ENCODE measurements around the gene KCTD10.
"Not testable (repeated sequence)": the region's sequence is repeated elsewhere in the genome, so short reads cannot be mapped to it uniquely, and the experiment has no call there.

DNA sequence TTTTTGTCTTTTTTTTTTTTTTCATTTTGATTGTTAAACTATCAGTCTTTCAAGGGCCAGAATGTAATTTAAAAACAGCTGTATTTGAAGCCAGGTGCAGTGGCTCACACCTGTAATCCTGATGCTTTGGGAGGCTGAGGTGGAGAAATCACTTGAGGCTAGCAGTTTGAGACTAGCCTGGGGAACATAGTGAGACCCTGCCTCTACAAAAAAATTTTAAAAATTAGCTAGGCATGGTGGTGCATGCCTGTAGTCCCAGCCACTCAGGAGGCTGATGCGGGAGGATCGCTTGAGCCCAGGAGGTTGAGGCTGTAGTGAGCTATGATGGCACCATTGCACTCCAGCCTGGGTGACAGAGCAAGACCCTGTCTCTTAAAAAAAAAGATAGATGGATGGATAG is 72.3 kb downstream of the KCTD10 start:
- TF ChIP-seq, protein P1, sequence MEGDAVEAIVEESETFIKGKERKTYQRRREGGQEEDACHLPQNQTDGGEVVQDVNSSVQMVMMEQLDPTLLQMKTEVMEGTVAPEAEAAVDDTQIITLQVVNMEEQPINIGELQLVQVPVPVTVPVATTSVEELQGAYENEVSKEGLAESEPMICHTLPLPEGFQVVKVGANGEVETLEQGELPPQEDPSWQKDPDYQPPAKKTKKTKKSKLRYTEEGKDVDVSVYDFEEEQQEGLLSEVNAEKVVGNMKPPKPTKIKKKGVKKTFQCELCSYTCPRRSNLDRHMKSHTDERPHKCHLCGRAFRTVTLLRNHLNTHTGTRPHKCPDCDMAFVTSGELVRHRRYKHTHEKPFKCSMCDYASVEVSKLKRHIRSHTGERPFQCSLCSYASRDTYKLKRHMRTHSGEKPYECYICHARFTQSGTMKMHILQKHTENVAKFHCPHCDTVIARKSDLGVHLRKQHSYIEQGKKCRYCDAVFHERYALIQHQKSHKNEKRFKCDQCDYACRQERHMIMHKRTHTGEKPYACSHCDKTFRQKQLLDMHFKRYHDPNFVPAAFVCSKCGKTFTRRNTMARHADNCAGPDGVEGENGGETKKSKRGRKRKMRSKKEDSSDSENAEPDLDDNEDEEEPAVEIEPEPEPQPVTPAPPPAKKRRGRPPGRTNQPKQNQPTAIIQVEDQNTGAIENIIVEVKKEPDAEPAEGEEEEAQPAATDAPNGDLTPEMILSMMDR (CRISPR knock-in tag; IDR thresholded peaks at IDR 0.05): not testable (repeated sequence)
- not testable (repeated sequence) for TF ChIP-seq FOXA1 (IDR thresholded peaks at IDR 0.05); FOXA1 (CRISPR knock-in tag; IDR thresholded peaks at IDR 0.05)

All from HepG2 (cell line).